SK-N-SH (cell line): ENCODE measurements around the gene TSPYL4.

Experiments
- CHD2 ChIP-seq: fragments of 150-350 bp; IDR thresholded peaks from 2 replicates; pipeline ENCODE4 v1.6.1; 2018; ENCODE audit warnings: low read length; ENCODE audit not compliant: partially characterized antibody
- POLR2AphosphoS5 ChIP-seq: IDR thresholded peaks from 2 replicates; pipeline ENCODE4 v1.6.1; 2012; ENCODE audit warnings: low read depth, low read length
- TAF1 ChIP-seq: IDR thresholded peaks from 2 replicates; pipeline ENCODE4 v1.6.1; 2012; ENCODE audit warnings: low read depth, mild to moderate bottlenecking, low read length, moderate library complexity, borderline replicate concordance
- TF ChIP-seq, protein P1 (sequence below): fragments of 150-350 bp; IDR thresholded peaks from 2 replicates; pipeline ENCODE4 v1.6.1; 2017; ENCODE audit warnings: antibody characterized with exemption, low read length, low read depth, borderline replicate concordance
- TF ChIP-seq, protein P2 (sequence below): IDR thresholded peaks from 2 replicates; pipeline ENCODE4 v1.4.0; 2012; ENCODE audit warnings: low read depth, borderline replicate concordance
- TF ChIP-seq, protein P3 (sequence below): fragments of 200-600 bp; sonication (generic); IDR thresholded peaks from 2 replicates; pipeline ENCODE4 v1.6.1; 2017; ENCODE audit warnings: antibody characterized with exemption, mild to moderate bottlenecking, moderate library complexity

DNA sequence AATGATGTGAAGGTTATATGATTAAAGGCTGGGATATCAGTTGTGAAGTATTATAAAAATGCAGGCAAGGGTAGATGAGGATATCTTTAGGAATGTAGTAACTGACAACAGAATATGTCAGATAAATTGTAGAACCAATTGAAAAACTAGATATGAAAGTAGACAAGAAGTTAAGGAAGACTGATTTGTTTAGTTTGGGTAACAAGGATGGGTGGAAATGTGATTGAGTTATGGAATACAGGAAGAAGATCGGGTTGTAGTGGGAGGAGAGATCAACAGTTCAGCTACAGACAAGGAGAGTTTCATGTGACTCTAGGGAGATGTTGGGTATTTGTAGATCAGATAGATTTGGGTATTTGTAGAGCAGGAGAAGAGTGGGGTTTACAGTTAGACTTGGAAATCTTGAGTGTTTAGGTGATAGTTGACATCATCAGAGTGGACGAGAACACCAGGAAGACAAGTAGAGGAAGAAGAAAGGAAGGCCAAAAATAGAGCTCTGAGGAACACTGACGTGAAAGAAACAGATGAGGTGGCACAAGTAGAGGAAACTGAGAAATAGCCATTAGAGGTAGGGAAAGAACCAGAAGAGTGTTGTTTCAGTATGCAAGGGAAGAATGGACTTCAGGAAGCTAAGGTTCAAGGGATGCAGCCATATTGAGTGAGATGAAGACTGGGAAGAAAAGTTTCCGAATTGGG lies 38.0 kb upstream of the TSPYL4 start:
- TF ChIP-seq, protein P1, sequence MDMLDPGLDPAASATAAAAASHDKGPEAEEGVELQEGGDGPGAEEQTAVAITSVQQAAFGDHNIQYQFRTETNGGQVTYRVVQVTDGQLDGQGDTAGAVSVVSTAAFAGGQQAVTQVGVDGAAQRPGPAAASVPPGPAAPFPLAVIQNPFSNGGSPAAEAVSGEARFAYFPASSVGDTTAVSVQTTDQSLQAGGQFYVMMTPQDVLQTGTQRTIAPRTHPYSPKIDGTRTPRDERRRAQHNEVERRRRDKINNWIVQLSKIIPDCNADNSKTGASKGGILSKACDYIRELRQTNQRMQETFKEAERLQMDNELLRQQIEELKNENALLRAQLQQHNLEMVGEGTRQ = no peak
- TF ChIP-seq TAF1 (no peak), CHD2 (no peak), POLR2AphosphoS5 (no peak)
- TF ChIP-seq, protein P2, sequence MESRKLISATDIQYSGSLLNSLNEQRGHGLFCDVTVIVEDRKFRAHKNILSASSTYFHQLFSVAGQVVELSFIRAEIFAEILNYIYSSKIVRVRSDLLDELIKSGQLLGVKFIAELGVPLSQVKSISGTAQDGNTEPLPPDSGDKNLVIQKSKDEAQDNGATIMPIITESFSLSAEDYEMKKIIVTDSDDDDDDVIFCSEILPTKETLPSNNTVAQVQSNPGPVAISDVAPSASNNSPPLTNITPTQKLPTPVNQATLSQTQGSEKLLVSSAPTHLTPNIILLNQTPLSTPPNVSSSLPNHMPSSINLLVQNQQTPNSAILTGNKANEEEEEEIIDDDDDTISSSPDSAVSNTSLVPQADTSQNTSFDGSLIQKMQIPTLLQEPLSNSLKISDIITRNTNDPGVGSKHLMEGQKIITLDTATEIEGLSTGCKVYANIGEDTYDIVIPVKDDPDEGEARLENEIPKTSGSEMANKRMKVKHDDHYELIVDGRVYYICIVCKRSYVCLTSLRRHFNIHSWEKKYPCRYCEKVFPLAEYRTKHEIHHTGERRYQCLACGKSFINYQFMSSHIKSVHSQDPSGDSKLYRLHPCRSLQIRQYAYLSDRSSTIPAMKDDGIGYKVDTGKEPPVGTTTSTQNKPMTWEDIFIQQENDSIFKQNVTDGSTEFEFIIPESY = no peak
- TF ChIP-seq, protein P3, sequence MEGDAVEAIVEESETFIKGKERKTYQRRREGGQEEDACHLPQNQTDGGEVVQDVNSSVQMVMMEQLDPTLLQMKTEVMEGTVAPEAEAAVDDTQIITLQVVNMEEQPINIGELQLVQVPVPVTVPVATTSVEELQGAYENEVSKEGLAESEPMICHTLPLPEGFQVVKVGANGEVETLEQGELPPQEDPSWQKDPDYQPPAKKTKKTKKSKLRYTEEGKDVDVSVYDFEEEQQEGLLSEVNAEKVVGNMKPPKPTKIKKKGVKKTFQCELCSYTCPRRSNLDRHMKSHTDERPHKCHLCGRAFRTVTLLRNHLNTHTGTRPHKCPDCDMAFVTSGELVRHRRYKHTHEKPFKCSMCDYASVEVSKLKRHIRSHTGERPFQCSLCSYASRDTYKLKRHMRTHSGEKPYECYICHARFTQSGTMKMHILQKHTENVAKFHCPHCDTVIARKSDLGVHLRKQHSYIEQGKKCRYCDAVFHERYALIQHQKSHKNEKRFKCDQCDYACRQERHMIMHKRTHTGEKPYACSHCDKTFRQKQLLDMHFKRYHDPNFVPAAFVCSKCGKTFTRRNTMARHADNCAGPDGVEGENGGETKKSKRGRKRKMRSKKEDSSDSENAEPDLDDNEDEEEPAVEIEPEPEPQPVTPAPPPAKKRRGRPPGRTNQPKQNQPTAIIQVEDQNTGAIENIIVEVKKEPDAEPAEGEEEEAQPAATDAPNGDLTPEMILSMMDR = no peak
